Adrenal gland (tissue), 12 donors: ENCODE measurements around the gene MBNL2. TPM values are rescaled to one million over a fixed set of nuclear protein-coding genes. Genes with fewer than 3 reads are reported as not detected.

Source experiments
- DNase-seq, 7 donors: peaks; one replicate each; pipeline ENCODE4 v3.0.0-alpha.2; 2019 to 2020
- H3K27ac ChIP-seq, 5 donors: fragments of 200-600 bp; sonication (generic) in 4 of 5; 1 replicate in 3 of 5; 2 replicates in 2 of 5; pipeline versions ENCODE4 v1.5.1 to v1.8.0; 2016 to 2020; ENCODE audit warnings: mild to moderate bottlenecking in 1 of 5
- H3K27me3 ChIP-seq: fragments of 200-600 bp; 2 replicates; pipeline ENCODE4 v1.8.0; 2021
- H3K36me3 ChIP-seq, 2 donors: fragments of 200-600 bp; replicated peaks in 1 of 2; 1 replicate in 1 of 2; 2 replicates in 1 of 2; pipeline versions ENCODE4 v1.5.1 to v1.8.0; 2018 to 2022
- H3K4me1 ChIP-seq, 2 donors: fragments of 200-600 bp; replicated peaks in 1 of 2; 1 replicate in 1 of 2; 2 replicates in 1 of 2; pipeline versions ENCODE4 v1.5.1 to v1.8.0; 2018 to 2021
- H3K4me3 ChIP-seq, 4 donors: fragments of 200-600 bp; sonication (generic) in 3 of 4; one replicate each; pipeline ENCODE4 v1.5.1; 2016 to 2018
- H3K9me3 ChIP-seq, 3 donors: fragments of 200-600 bp; sonication (generic) in 1 of 3; replicated peaks in 1 of 3; 1 replicate in 2 of 3; 2 replicates in 1 of 3; pipeline versions ENCODE4 v1.5.1 to v1.8.0; 2016 to 2021
- CTCF ChIP-seq, 6 experiments: fragments of 450-650 bp in 4 of 6; fragments of 200-600 bp in 2 of 6; sonication (generic) in 1 of 6; IDR thresholded peaks; 1 replicate in 5 of 6; 2 replicates in 1 of 6; pipeline versions ENCODE4 v1.5.1 to v1.8.0; 2016 to 2021; ENCODE audit warnings: antibody characterized with exemption in 6 of 6, mild to moderate bottlenecking in 2 of 6, moderate library complexity in 1 of 6
- POLR2A ChIP-seq, 2 donors: fragments of 450-650 bp; IDR thresholded peaks; one replicate each; pipeline ENCODE4 v1.6.1; 2017; ENCODE audit warnings: antibody characterized with exemption in 2 of 2, mild to moderate bottlenecking in 2 of 2, moderate library complexity in 1 of 2
- whole genome bisulfite sequencing, 4 donors: extraction: QIAGEN DNeasy Blood & Tissue Kit in 2 of 4; methylation state at CpG; one replicate each; pipeline versions ENCODE4 v1.1.5 to v1.1.7; 2013 to 2017; 5-methylcytosine and 5-hydroxymethylcytosine counted together
- intact Hi-C, 2 donors: fragments of 100-400 bp; cut with DNase I; formaldehyde crosslinking; loops; one replicate each; pipeline versions ENCODE4 v1.14.1 to v1.15.0; 2022 to 2023
- polyA plus RNA-seq, 3 donors: library from polyadenylated mRNA; stranded (reverse); fragments of 200-250 nt in 2 of 3; fragments of 350-450 nt in 1 of 3; fragmentation: Illumina TruSeq in 1 of 3; extraction: RNeasy Lipid Tissue Mini Kit (QIAGEN cat#74804) in 1 of 3; gene quantifications; one replicate each; pipeline ENCODE4 v1.2.3, GENCODE V29; 2013 to 2014
- total RNA-seq, 9 donors: library from RNA; depleted of rRNA in 4 of 9; stranded (reverse); fragments of >200 nt in 4 of 9; fragments of 120-200 nt in 1 of 9; fragmentation: NEBNext Ultra II Directional in 1 of 9; extraction: Animal tissue kit (Norgen Biotek cat#: 25700) in 1 of 9; gene quantifications; one replicate each; pipeline versions ENCODE4 v1.1.0 to v1.2.4, GENCODE V29; 2013 to 2023
- donor health status: healthy with polysubstance abuse.
- donor health status: Bipolar disorder and iron deficiency.
- donor health status: DM: yes; HTN: yes; CAD: no.
- donor health status: DM: no; HTN: no; CAD: no.
- donor health status: DM: no; HTN: no; CAD: no.
- donor health status: DM: yes; HTN: yes; CAD: no.

The MBNL2 gene
- total and polyA plus RNA-seq, 12 donors, result 29.2 to 250 (median 130) TPM

GRCh38 chr13:97403893-97404750 lies 182.0 kb downstream of the MBNL2 start:
- H3K4me1 ChIP-seq, result no peaks in the 10 kb centered on the region
- no peak overlapping the region for H3K4me3 ChIP-seq
- no peaks in the 10 kb centered on the region for H3K27me3 ChIP-seq
- no peak for DNase-seq
- no peaks in the 10 kb centered on the region for H3K36me3 ChIP-seq
- no peak for TF ChIP-seq POLR2A (IDR thresholded peaks at IDR 0.05)
- TF ChIP-seq CTCF (IDR thresholded peaks at IDR 0.05), result no peak
- no peaks in the 10 kb centered on the region for H3K9me3 ChIP-seq
- WGBS, 4 donors, result 88 to 93% (median 91%) methylated on average over 3 of the region's 3 CpGs
- intact Hi-C loops, result no loop called here
- H3K27ac ChIP-seq, result no peak overlapping the region

- WGBS, 4 donors, result 75 to 83% (median 80%) methylated on average over 2 of the region's 2 CpGs
- Histone ChIP-seq H3K36me3 (no peaks in the 10 kb centered on the region), H3K4me1 (no peaks in the 10 kb centered on the region), H3K27ac (no peak overlapping the region), H3K4me3 (no peak overlapping the region), H3K27me3 (no peaks in the 10 kb centered on the region), H3K9me3 (no peaks in the 10 kb centered on the region)
- intact Hi-C loops, result no loop called here
- TF ChIP-seq CTCF (IDR thresholded peaks at IDR 0.05), result no peak
- TF ChIP-seq POLR2A (IDR thresholded peaks at IDR 0.05), result no peak
- no peak for DNase-seq
Measured at GRCh38 chr13:97407540-97407939, 185.4 kb downstream of the MBNL2 start.

- Histone ChIP-seq H3K27ac (no peak overlapping the region), H3K4me1 (no peaks in the 10 kb centered on the region), H3K4me3 (no peak overlapping the region), H3K27me3 (no peaks in the 10 kb centered on the region), H3K36me3 (no peaks in the 10 kb centered on the region), H3K9me3 (no peaks in the 10 kb centered on the region)
- intact Hi-C loops, result no loop called here
- DNase-seq, result no peak
- WGBS, 4 donors, result 92 to 98% (median 93%) methylated on average over 2 of the region's 2 CpGs
- TF ChIP-seq POLR2A (IDR thresholded peaks at IDR 0.05) (no peak), CTCF (IDR thresholded peaks at IDR 0.05) (no peak)
Measured at GRCh38 chr13:97408938-97409337, 186.8 kb downstream of the MBNL2 start.

- Histone ChIP-seq H3K9me3 (no peaks in the 10 kb centered on the region), H3K4me1 (no peaks in the 10 kb centered on the region), H3K4me3 (no peak overlapping the region), H3K27me3 (no peaks in the 10 kb centered on the region), H3K36me3 (no peaks in the 10 kb centered on the region), H3K27ac (no peak overlapping the region)
- TF ChIP-seq CTCF (IDR thresholded peaks at IDR 0.05), result no peak
- no peak for TF ChIP-seq POLR2A (IDR thresholded peaks at IDR 0.05)
- intact Hi-C loops, result no loop called here
- no peak for DNase-seq
- 84 to 87% (median 86%) methylated on average over 6 of the region's 6 CpGs for WGBS, 4 donors
Measured at GRCh38 chr13:97411984-97412383, 189.9 kb downstream of the MBNL2 start.
